H1 (cell line): Measurements from ENCODE around the gene SCN8A. TPM values are rescaled to one million over a fixed set of nuclear protein-coding genes. Genes with fewer than 3 reads are reported as not detected.

Experiments
- CTCF ChIA-PET: fragments of 300-600 bp; sonication (Branson Sonifier 250); formaldehyde crosslinking; loops from one replicate; lab custom pipeline; 2021; ENCODE audit not compliant: partially characterized antibody; lab: Charles Lee
- POLR2A ChIA-PET: fragments of 300-600 bp; sonication (Branson Sonifier 250); formaldehyde crosslinking; loops from one replicate; lab custom pipeline; 2021; ENCODE audit warnings: inconsistent platforms; ENCODE audit not compliant: partially characterized antibody; lab: Charles Lee
- DNase-seq, 2 experiments: peaks; one replicate each; pipeline versions ENCODE4 v3.0.0 to v3.0.0-alpha.2; 2010 to 2022; ENCODE audit warnings: low spot score in 2 of 2, low read depth in 1 of 2, mixed read lengths in 1 of 2
- FAIRE-seq: peaks from 2 replicates; lab custom pipeline; 2011; peaks lifted over from hg19 to GRCh38; lab: Jason Lieb, UNC
- H2AFZ ChIP-seq: 2 replicates; pipeline ENCODE4 v1.8.1; 2012; ENCODE audit warnings: low read length, inconsistent platforms
- H2AK5ac ChIP-seq: 2 replicates; pipeline ENCODE4 v1.6.1; 2013; ENCODE audit warnings: low read depth, low read length
- H2BK120ac ChIP-seq: replicated peaks from 2 replicates; pipeline ENCODE3; 2013; ENCODE audit warnings: low read depth, low read length, inconsistent platforms
- H2BK12ac ChIP-seq: 2 replicates; pipeline ENCODE4 v1.6.1; 2013; ENCODE audit warnings: low read depth, low read length
- H2BK15ac ChIP-seq: 2 replicates; pipeline ENCODE4 v1.6.1; 2013; ENCODE audit warnings: low read length
- H2BK20ac ChIP-seq: 2 replicates; pipeline ENCODE4 v1.6.1; 2013; ENCODE audit warnings: low read length
- H2BK5ac ChIP-seq: 2 replicates; pipeline ENCODE4 v1.6.1; 2013; ENCODE audit warnings: low read depth, low read length
- H3K14ac ChIP-seq: 2 replicates; pipeline ENCODE4 v1.6.1; 2013; ENCODE audit warnings: inconsistent platforms; ENCODE audit not compliant: insufficient read length
- H3K18ac ChIP-seq: 2 replicates; pipeline ENCODE4 v1.6.1; 2013; ENCODE audit warnings: low read length; ENCODE audit errors: extremely low read depth
- H3K23ac ChIP-seq: 2 replicates; pipeline ENCODE4 v1.6.1; 2013; ENCODE audit warnings: inconsistent platforms; ENCODE audit not compliant: insufficient read length
- H3K23me2 ChIP-seq: 2 replicates; pipeline ENCODE4 v1.6.1; 2013; ENCODE audit warnings: low read depth, low read length
- H3K27ac ChIP-seq: 2 replicates; pipeline ENCODE4 v1.6.1; 2011; ENCODE audit warnings: low read depth, low read length, inconsistent platforms
- H3K27me3 ChIP-seq, 4 experiments: replicated peaks in 1 of 4; 1 replicate in 1 of 4; 2 replicates in 3 of 4; pipeline versions ENCODE4 v1.6.1 to v1.8.1; 2011 to 2013; ENCODE audit warnings: low read length in 3 of 4, mild to moderate bottlenecking in 3 of 4, inconsistent platforms in 2 of 4, mixed read lengths in 2 of 4, moderate library complexity in 1 of 4; ENCODE audit not compliant: control insufficient read depth in 3 of 4, insufficient read depth in 3 of 4; ENCODE audit errors: extremely low read depth in 1 of 4
- H3K36me3 ChIP-seq, 4 experiments: 2 replicates each; pipeline versions ENCODE4 v1.6.1 to v1.8.1; 2011 to 2013; ENCODE audit warnings: mild to moderate bottlenecking in 4 of 4, low read length in 3 of 4, moderate library complexity in 2 of 4, control low read depth in 1 of 4, inconsistent platforms in 1 of 4; ENCODE audit not compliant: insufficient read depth in 4 of 4, control insufficient read depth in 2 of 4
- H3K4ac ChIP-seq: replicated peaks from 2 replicates; pipeline ENCODE3; 2013; ENCODE audit warnings: low read length, low read depth, mixed read lengths, inconsistent platforms; ENCODE audit not compliant: insufficient read length
- H3K4me1 ChIP-seq, 4 experiments: replicated peaks in 1 of 4; 1 replicate in 1 of 4; 2 replicates in 3 of 4; pipeline versions ENCODE4 v1.6.1 to v1.8.1; 2011 to 2013; ENCODE audit warnings: low read length in 3 of 4, inconsistent platforms in 2 of 4, mixed read lengths in 1 of 4; ENCODE audit not compliant: insufficient read depth in 4 of 4, control insufficient read depth in 3 of 4
- H3K4me2 ChIP-seq, 2 experiments: 2 replicates each; pipeline versions ENCODE4 v1.6.1 to v1.8.1; 2011 to 2013; ENCODE audit warnings: low read depth in 2 of 2, low read length in 2 of 2, control low read depth in 1 of 2, inconsistent platforms in 1 of 2, mild to moderate bottlenecking in 1 of 2; ENCODE audit not compliant: insufficient read depth in 1 of 2
- H3K4me3 ChIP-seq, 4 experiments: fragments of 200-600, 300-600 bp in 1 of 4; sonication (generic), shearing (Covaris generic), sonication (Bioruptor Twin) in 1 of 4; 2 replicates each; pipeline versions ENCODE4 v1.5.1 to v1.8.1; 2011 to 2016; ENCODE audit warnings: low read length in 4 of 4, low read depth in 3 of 4, control low read depth in 2 of 4, inconsistent platforms in 2 of 4, mild to moderate bottlenecking in 2 of 4, mixed read lengths in 1 of 4, moderate library complexity in 1 of 4; ENCODE audit not compliant: insufficient read depth in 2 of 4; ENCODE audit errors: extremely low read depth in 1 of 4
- H3K56ac ChIP-seq: replicated peaks from 2 replicates; pipeline ENCODE3; 2013; ENCODE audit warnings: low read depth, mild to moderate bottlenecking, mixed read lengths, low read length, inconsistent platforms; ENCODE audit not compliant: insufficient read length
- H3K79me1 ChIP-seq: 2 replicates; pipeline ENCODE4 v1.6.1; 2013; ENCODE audit warnings: low read depth, low read length, control low read depth
- H3K79me2 ChIP-seq, 2 experiments: 2 replicates each; pipeline versions ENCODE4 v1.6.1 to v1.8.1; 2012 to 2013; ENCODE audit warnings: low read length in 2 of 2, mild to moderate bottlenecking in 2 of 2, inconsistent platforms in 1 of 2; ENCODE audit not compliant: insufficient read depth in 2 of 2, control insufficient read depth in 1 of 2
- H3K9ac ChIP-seq, 4 experiments: replicated peaks in 1 of 4; 1 replicate in 1 of 4; 2 replicates in 3 of 4; pipeline versions ENCODE4 v1.6.1 to v1.8.1; 2011 to 2013; ENCODE audit warnings: low read depth in 3 of 4, low read length in 3 of 4, control low read depth in 2 of 4, mild to moderate bottlenecking in 2 of 4, moderate library complexity in 2 of 4, inconsistent platforms in 1 of 4; ENCODE audit errors: extremely low read depth in 1 of 4
- H3K9me3 ChIP-seq, 2 experiments: 2 replicates each; pipeline versions ENCODE4 v1.6.1 to v1.8.1; 2012 to 2013; ENCODE audit warnings: mild to moderate bottlenecking in 2 of 2, moderate library complexity in 2 of 2, control low read depth in 1 of 2, inconsistent platforms in 1 of 2, low read depth in 1 of 2, low read length in 1 of 2, mixed read lengths in 1 of 2; ENCODE audit not compliant: insufficient read depth in 2 of 2
- H4K20me1 ChIP-seq, 2 experiments: replicated peaks in 1 of 2; 2 replicates each; pipeline versions ENCODE3 to v1.8.1; 2011 to 2013; ENCODE audit warnings: inconsistent platforms in 2 of 2, low read length in 2 of 2, mild to moderate bottlenecking in 1 of 2; ENCODE audit not compliant: insufficient read depth in 2 of 2, control insufficient read depth in 1 of 2
- H4K5ac ChIP-seq: 2 replicates; pipeline ENCODE4 v1.6.1; 2013; ENCODE audit warnings: low read length, low read depth, mixed read lengths, inconsistent platforms; ENCODE audit not compliant: insufficient read length
- H4K8ac ChIP-seq: 2 replicates; pipeline ENCODE4 v1.8.0; 2013; ENCODE audit warnings: mild to moderate bottlenecking, moderate library complexity, low read length, inconsistent platforms; ENCODE audit not compliant: insufficient read depth; ENCODE audit errors: extremely low read depth
- H4K91ac ChIP-seq: replicated peaks from 2 replicates; pipeline ENCODE3; 2013; ENCODE audit warnings: low read length, mixed read lengths, inconsistent platforms; ENCODE audit not compliant: insufficient read length
- EP300 ChIP-seq, 2 experiments: IDR thresholded peaks; 1 replicate in 1 of 2; 2 replicates in 1 of 2; pipeline ENCODE4 v1.6.1; 2011 to 2012; ENCODE audit warnings: low read depth in 2 of 2, low read length in 2 of 2, mild to moderate bottlenecking in 2 of 2, borderline replicate concordance in 1 of 2, inconsistent platforms in 1 of 2, moderate library complexity in 1 of 2
- RAD21 ChIP-seq, 2 experiments: IDR thresholded peaks in 1 of 2; conservative IDR thresholded peaks in 1 of 2; 2 replicates each; pipeline ENCODE4 v1.6.1; 2011; ENCODE audit warnings: low read depth in 2 of 2, low read length in 2 of 2, improper control_type of control experiment in 1 of 2, inconsistent platforms in 1 of 2, mild to moderate bottlenecking in 1 of 2, moderate library complexity in 1 of 2
- WGBS, 2 experiments: shearing (Covaris generic) in 1 of 2; methylation state at CpG; one replicate each; pipeline versions ENCODE4 v1.1.6 to v1.1.7; 2013 to 2015; ENCODE audit warnings: low lambda C conversion rate in 2 of 2, mixed read lengths in 2 of 2, inconsistent platforms in 1 of 2, low coverage in 1 of 2, missing lambda C conversion rate in 1 of 2; ENCODE audit not compliant: insufficient replicate concordance in 2 of 2, insufficient coverage in 1 of 2, insufficient read length in 1 of 2; ENCODE audit errors: extremely low coverage in 1 of 2, missing lambda C conversion rate in 1 of 2; 5-methylcytosine and 5-hydroxymethylcytosine counted together
- polyA plus RNA-seq, 7 experiments: library from polyadenylated mRNA; depleted of rRNA in 3 of 7; stranded (reverse) in 5 of 7; unstranded in 2 of 7; fragments of >200 nt in 5 of 7; fragments of 200-250 nt in 2 of 7; gene quantifications; 1 replicate in 5 of 7; 2 replicates in 1 of 7; 4 replicates in 1 of 7; pipeline versions ENCODE4 v1.2.1 to v1.2.3, GENCODE V29; 2011 to 2013; ENCODE audit warnings: missing spikeins in 2 of 7, mixed read lengths in 2 of 7
- total RNA-seq: library from RNA; stranded (reverse); fragmentation: NEBNext Ultra II Directional; extraction: Animal tissue kit (Norgen Biotek cat#: 25700); gene quantifications from 2 replicates; pipeline ENCODE4 v1.2.1, GENCODE V29; 2021

Gene SCN8A
- total and polyA plus RNA-seq, 2 of the 8 experiments (the other 6 are each of a cell fraction or from before 2014, with no cell fraction given): 6.3 to 10.7 TPM

DNA sequence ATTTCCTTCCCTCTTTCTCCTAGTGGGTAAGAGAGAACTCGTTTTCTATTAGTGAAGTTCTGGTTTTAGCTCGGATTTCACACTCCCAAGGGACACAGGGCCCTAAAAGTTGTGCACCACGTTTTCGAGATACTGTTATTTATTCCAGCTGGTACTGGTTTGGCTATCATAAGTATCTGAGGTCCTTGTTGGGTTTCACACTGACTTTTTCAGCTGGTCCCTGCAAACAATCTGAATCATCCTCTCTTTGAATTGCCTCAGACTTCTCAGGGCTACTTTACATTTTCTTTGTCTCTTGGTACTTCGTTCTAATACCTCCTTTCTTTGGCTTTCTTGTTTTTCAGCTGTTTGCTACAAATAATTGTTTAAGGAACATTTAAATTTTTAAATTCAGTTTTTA is 75.7 kb downstream of the SCN8A start:
- H2AFZ ChIP-seq: no peak overlapping the region
- no peaks in the 10 kb centered on the region; the same call in 1 of the 2 replicates for H3K79me1 ChIP-seq
- DNase-seq (no peak), FAIRE-seq (peak; percentile 42)
- H3K4me3 ChIP-seq: peak overlapping the region in 1 of 4 experiments; percentile 24; a peak in 1 of 8 replicates
- H4K8ac ChIP-seq: no peak overlapping the region
- H4K91ac ChIP-seq: no peak overlapping the region
- no peak overlapping the region for H2BK5ac ChIP-seq
- H3K23me2 ChIP-seq: no peaks in the 10 kb centered on the region
- ChIA-PET CTCF (no interaction called here), POLR2A (interaction anchor here (1.6 kb wide), 1 partner anchor 10 kb away, joined by 6 read pairs; no protein-coding TSS in a partner anchor)
- H3K56ac ChIP-seq: no peak overlapping the region
- no peak overlapping the region for H3K9ac ChIP-seq
- H2BK15ac ChIP-seq: no peak overlapping the region
- H2BK12ac ChIP-seq: no peak overlapping the region
- H3K27ac ChIP-seq: no peak overlapping the region; the same call in 1 of the 2 replicates
- no peak overlapping the region for H3K18ac ChIP-seq
- H3K4me1 ChIP-seq: peaks cover 0 to 8% (median 5%) of the 10 kb centered on the region in 4 experiments; a peak in 3 of 7 replicates
- no peak overlapping the region for H3K23ac ChIP-seq
- H3K36me3 ChIP-seq: peaks cover 0 to 7% (median 1%) of the 10 kb centered on the region in 4 experiments; a peak in 3 of 8 replicates
- no peaks in the 10 kb centered on the region for H3K27me3 ChIP-seq
- H3K79me2 ChIP-seq: no peaks in the 10 kb centered on the region
- H3K9me3 ChIP-seq: no peaks in the 10 kb centered on the region
- no peak overlapping the region for H4K5ac ChIP-seq
- H3K14ac ChIP-seq: no peak overlapping the region
- H3K4ac ChIP-seq: no peak overlapping the region
- 33% methylated on average over 5 of the region's 5 CpGs; no CpG with 5 or more reads in 1 of the 2 experiments for WGBS, 2 experiments
- H2AK5ac ChIP-seq: no peak overlapping the region
- no peak overlapping the region for H2BK20ac ChIP-seq
- H3K4me2 ChIP-seq: peak overlapping the region in 1 of 2 experiments; percentile 3; a peak in 2 of 4 replicates
- H2BK120ac ChIP-seq: no peak overlapping the region
- no peaks in the 10 kb centered on the region for H4K20me1 ChIP-seq
- TF ChIP-seq EP300 (IDR thresholded peaks at IDR 0.05; ENCODE audit: borderline replicate concordance in 1 of 2, low read depth in 2 of 2, low read length in 2 of 2) (no peak), RAD21 (IDR thresholded peaks at IDR 0.05 in 1 of 2, conservative IDR thresholded peaks at IDR 0.05 in 1 of 2; ENCODE audit: low read depth in 2 of 2, low read length in 2 of 2) (no peak)
